Fibroblast of lung (primary cell): ENCODE data around the gene PPP1R3C.

ENCODE experiments used
- EZH2 ChIP-seq: IDR thresholded peaks from 2 replicates; pipeline ENCODE4 v1.5.1; 2012; ENCODE audit warnings: low read length, control low read depth, mild to moderate bottlenecking; ENCODE audit errors: missing control alignments
- TF ChIP-seq, protein P1 (sequence below), 2 donors: IDR thresholded peaks in 1 of 2; conservative IDR thresholded peaks in 1 of 2; 1 replicate in 1 of 2; 2 replicates in 1 of 2; pipeline ENCODE4 v1.5.1; 2011 to 2012; ENCODE audit warnings: low read length in 2 of 2, control low read depth in 1 of 2, inconsistent platforms in 1 of 2, low read depth in 1 of 2, mild to moderate bottlenecking in 1 of 2

GRCh38 chr10:91587710-91588638 is 44.9 kb downstream of the PPP1R3C start:
- TF ChIP-seq, protein P1, sequence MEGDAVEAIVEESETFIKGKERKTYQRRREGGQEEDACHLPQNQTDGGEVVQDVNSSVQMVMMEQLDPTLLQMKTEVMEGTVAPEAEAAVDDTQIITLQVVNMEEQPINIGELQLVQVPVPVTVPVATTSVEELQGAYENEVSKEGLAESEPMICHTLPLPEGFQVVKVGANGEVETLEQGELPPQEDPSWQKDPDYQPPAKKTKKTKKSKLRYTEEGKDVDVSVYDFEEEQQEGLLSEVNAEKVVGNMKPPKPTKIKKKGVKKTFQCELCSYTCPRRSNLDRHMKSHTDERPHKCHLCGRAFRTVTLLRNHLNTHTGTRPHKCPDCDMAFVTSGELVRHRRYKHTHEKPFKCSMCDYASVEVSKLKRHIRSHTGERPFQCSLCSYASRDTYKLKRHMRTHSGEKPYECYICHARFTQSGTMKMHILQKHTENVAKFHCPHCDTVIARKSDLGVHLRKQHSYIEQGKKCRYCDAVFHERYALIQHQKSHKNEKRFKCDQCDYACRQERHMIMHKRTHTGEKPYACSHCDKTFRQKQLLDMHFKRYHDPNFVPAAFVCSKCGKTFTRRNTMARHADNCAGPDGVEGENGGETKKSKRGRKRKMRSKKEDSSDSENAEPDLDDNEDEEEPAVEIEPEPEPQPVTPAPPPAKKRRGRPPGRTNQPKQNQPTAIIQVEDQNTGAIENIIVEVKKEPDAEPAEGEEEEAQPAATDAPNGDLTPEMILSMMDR (conservative IDR thresholded peaks at IDR 0.05 in 1 of 2, IDR thresholded peaks at IDR 0.05 in 1 of 2; ENCODE audit: low read depth in 1 of 2, low read length in 2 of 2) = no peak
- TF ChIP-seq EZH2 = no peak
